GM12878 (cell line): ENCODE data around the gene SUMF1. TPM values are rescaled to one million over a fixed set of nuclear protein-coding genes. Genes with fewer than 3 reads are reported as not detected.

Experiments used
- ASH2L ChIP-seq: fragments of 300-600, 200-600 bp; sonication (generic); IDR thresholded peaks from 2 replicates; pipeline ENCODE4 v1.6.1; 2017; ENCODE audit warnings: low read depth, mild to moderate bottlenecking, borderline replicate concordance
- BCL11A ChIP-seq: IDR thresholded peaks from 2 replicates; pipeline ENCODE4 v1.6.1; 2011; ENCODE audit warnings: low read depth, low read length
- DPF2 ChIP-seq: fragments of 450-650 bp; IDR thresholded peaks from 2 replicates; pipeline ENCODE4 v1.6.1; 2017; ENCODE audit warnings: mild to moderate bottlenecking
- EED ChIP-seq: sonication (generic); IDR thresholded peaks from 2 replicates; pipeline ENCODE4 v1.6.1; 2016; ENCODE audit warnings: antibody characterized with exemption, low read depth
- FOS ChIP-seq: IDR thresholded peaks from 3 replicates; pipeline ENCODE4 v1.6.1; 2011; ENCODE audit warnings: borderline replicate concordance; ENCODE audit not compliant: insufficient read length; ENCODE audit errors: extremely low read depth
- HSF1 ChIP-seq: fragments of 150-350 bp; IDR thresholded peaks from 2 replicates; pipeline ENCODE4 v1.6.1; 2014; ENCODE audit warnings: mild to moderate bottlenecking, low read depth, low read length
- NR2F1 ChIP-seq: fragments of 450-650 bp; conservative IDR thresholded peaks from 2 replicates; pipeline ENCODE4 v1.6.1; 2017; ENCODE audit warnings: mild to moderate bottlenecking
- PAX5 ChIP-seq: IDR thresholded peaks from 2 replicates; pipeline ENCODE4 v1.6.1; 2011; ENCODE audit warnings: low read depth, low read length, borderline replicate concordance
- RAD21 ChIP-seq: IDR thresholded peaks from 2 replicates; pipeline ENCODE4 v1.6.1; 2011; ENCODE audit warnings: mild to moderate bottlenecking, low read depth, low read length, moderate library complexity; ENCODE audit not compliant: insufficient read depth
- RUNX3 ChIP-seq: IDR thresholded peaks from 2 replicates; pipeline ENCODE4 v1.6.1; 2012; ENCODE audit warnings: low read length, inconsistent platforms
- SMAD1 ChIP-seq: fragments of 450-650 bp; IDR thresholded peaks from 2 replicates; pipeline ENCODE4 v1.6.1; 2018; ENCODE audit warnings: mild to moderate bottlenecking, low read depth; ENCODE audit not compliant: partially characterized antibody
- SPI1 ChIP-seq: IDR thresholded peaks from 2 replicates; pipeline ENCODE4 v1.6.1; 2011; ENCODE audit warnings: low read depth, mild to moderate bottlenecking, low read length, moderate library complexity, borderline replicate concordance; ENCODE audit not compliant: insufficient read depth
- ZNF24 ChIP-seq: fragments of 450-650 bp; IDR thresholded peaks from 2 replicates; pipeline ENCODE4 v1.6.1; 2017; ENCODE audit warnings: antibody characterized with exemption, mild to moderate bottlenecking
- polyA plus RNA-seq, 11 experiments: library from polyadenylated mRNA; depleted of rRNA in 4 of 11; unstranded in 6 of 11; stranded (reverse) in 5 of 11; fragments of >200 nt; fragmentation: Nextera tagmentation in 4 of 11; fragmentation: Illumina TruSeq in 1 of 11; extraction: Ambion mirVana in 4 of 11; extraction: Trizol in 1 of 11; gene quantifications; 1 replicate in 1 of 11; 2 replicates in 10 of 11; pipeline versions ENCODE4 v1.2.1 to v1.2.3, GENCODE V29; 2011 to 2016; ENCODE audit warnings: inconsistent platforms in 2 of 11, missing spikeins in 2 of 11, low read depth in 1 of 11
- total RNA-seq, 4 experiments: library from RNA; depleted of rRNA in 3 of 4; stranded (reverse); fragments of >200 nt in 3 of 4; fragmentation: Illumina TruSeq in 1 of 4; extraction: Trizol in 1 of 4; gene quantifications; 2 replicates each; pipeline versions ENCODE4 v1.2.1 to v1.2.3, GENCODE V29; 2013 to 2021
- TF ChIP-seq, protein P1 (sequence below): fragments of 450-650 bp; IDR thresholded peaks from 2 replicates; pipeline ENCODE4 v1.6.1; 2017; ENCODE audit warnings: low read depth, mild to moderate bottlenecking, moderate library complexity

The SUMF1 gene
- total and polyA plus RNA-seq, 10 of the 15 experiments (the other 5 are each of a cell fraction or from before 2014, with no cell fraction given): 3.2 to 14.3 (median 8.5) TPM

GRCh38 chr3:4503050-4503449 lies 36.0 kb upstream of the SUMF1 start (continued):
- TF ChIP-seq DPF2 (no peak), ZNF24 (no peak), FOS (no peak), RAD21 (0 out of 2 replicates have a peak, but pooled peaks have one; percentile 15), PAX5 (0 out of 2 replicates have a peak, but pooled peaks have one; percentile 13), NR2F1 (0 out of 2 replicates have a peak, but pooled peaks have one; percentile 27), SMAD1 (no peak), SPI1 (peak; percentile 90), EED (peak; percentile 61; the same call in 1 of the 2 replicates), RUNX3 (peak; percentile 72), BCL11A (peak; percentile 59; the same call in 1 of the 2 replicates), HSF1 (no peak), ASH2L (no peak)
- TF ChIP-seq, protein P1, sequence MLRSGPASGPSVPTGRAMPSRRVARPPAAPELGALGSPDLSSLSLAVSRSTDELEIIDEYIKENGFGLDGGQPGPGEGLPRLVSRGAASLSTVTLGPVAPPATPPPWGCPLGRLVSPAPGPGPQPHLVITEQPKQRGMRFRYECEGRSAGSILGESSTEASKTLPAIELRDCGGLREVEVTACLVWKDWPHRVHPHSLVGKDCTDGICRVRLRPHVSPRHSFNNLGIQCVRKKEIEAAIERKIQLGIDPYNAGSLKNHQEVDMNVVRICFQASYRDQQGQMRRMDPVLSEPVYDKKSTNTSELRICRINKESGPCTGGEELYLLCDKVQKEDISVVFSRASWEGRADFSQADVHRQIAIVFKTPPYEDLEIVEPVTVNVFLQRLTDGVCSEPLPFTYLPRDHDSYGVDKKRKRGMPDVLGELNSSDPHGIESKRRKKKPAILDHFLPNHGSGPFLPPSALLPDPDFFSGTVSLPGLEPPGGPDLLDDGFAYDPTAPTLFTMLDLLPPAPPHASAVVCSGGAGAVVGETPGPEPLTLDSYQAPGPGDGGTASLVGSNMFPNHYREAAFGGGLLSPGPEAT: peak; percentile 47; the same call in 1 of the 2 replicates
